ENCODE data around the gene MOXD1. TPM values are rescaled to one million over a fixed set of nuclear protein-coding genes. Genes with fewer than 3 reads are reported as not detected.
A peak's percentile ranks its signal among the peaks of the same experiment; 100 is the strongest.

Gene MOXD1
- total RNA-seq (10 to 100 TPM in 8 of 9 donors, 1 to 10 TPM in 1; 4.8 to 66.3 (median 43.4) TPM), polyA plus RNA-seq (10 to 100 TPM; 15.3 to 45.0 (median 17.7) TPM)
- long read RNA-seq, donor 1 = 0 reads
- long read RNA-seq, donor 2 = 0 reads
- long read RNA-seq, donor 3 = 0 reads
- long read RNA-seq, donor 4, transcript MOXD1-202 (12 exons, 3,059 nt) = major isoform, 8 of 10 reads
- long read RNA-seq, donor 4, partial matches to known transcripts = 1 of 10 reads
- long read RNA-seq, donor 4, other reads (novel, unspliced or antisense) = 1 of 10 reads
- long read RNA-seq, donor 5, transcript MOXD1-202 (12 exons, 3,059 nt) = major isoform, 116 of 130 reads
- long read RNA-seq, donor 5, partial matches to known transcripts = 6 of 130 reads
- long read RNA-seq, donor 5, other reads (novel, unspliced or antisense) = 5 of 130 reads
- long read RNA-seq, donor 6, transcript MOXD1-202 (12 exons, 3,059 nt) = major isoform, 6 of 6 reads
- long read RNA-seq, donor 6, partial matches to known transcripts = 0 of 6 reads
- long read RNA-seq, donor 6, other reads (novel, unspliced or antisense) = 0 of 6 reads
- long read RNA-seq, donor 7 = 0 reads
- long read RNA-seq, donor 8, partial matches to known transcripts = 0 of 2 reads
- long read RNA-seq, donor 8, other reads (novel, unspliced or antisense) = 0 of 2 reads
- long read RNA-seq, donor 9, partial matches to known transcripts = 0 of 1 reads
- long read RNA-seq, donor 9, other reads (novel, unspliced or antisense) = 0 of 1 reads
- long read RNA-seq, donor 10, partial matches to known transcripts = 0 of 3 reads
- long read RNA-seq, donor 10, other reads (novel, unspliced or antisense) = 0 of 3 reads

DNA sequence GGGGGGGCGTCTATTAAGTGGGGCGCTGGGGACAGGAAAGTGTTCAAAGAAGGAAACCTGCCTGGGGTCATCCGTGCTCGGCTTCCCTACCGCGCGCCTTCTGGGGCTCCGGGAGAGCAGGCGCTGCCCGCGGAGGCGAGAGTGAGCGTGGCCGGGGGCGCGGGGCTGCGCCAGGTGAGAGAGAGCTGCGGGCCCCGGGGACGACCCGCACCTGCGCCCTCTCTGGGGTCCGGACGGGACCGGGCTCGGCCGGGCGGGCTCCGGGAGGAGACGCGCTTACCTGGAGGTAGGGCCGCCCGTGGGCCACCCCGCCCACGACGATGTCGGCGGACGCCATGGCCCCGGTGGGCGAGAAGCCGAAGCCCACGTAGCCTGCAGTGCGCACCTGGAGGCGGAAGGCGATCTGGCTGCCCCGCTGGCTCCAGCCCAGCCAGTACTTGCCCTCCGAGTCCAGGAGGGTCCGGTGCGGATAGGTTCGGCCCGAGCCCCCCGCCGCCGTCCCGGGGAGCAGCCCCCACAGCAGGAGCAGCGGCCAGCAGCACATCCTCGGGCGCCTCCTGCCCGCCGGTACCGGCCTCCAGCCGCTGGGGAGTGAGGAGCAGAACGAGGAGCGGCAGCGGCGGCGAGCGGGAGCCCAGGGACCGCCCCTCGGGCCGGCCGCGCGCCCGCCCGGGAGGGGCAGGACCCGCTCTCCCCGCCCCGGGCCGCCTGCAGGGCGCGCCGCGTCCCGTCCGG, at the start of gene MOXD1:
Gene MOXD1 (minus strand): TSS at position 593 of the 735 bp plus-strand sequence. CDS start 49 bp downstream, at position 544.
- whole genome bisulfite sequencing, 4 donors = 0 to 1% (median 1%) methylated on average over 7 to 87 of the region's 87 CpGs; no CpG with 5 or more reads in 1 of the 4 donors
- peak within 1 kb of the TSS in 2 of 4 donors; percentile 66 to 70 for H3K4me3 ChIP-seq
- peak in 1 of 2 donors; percentile 37 for TF ChIP-seq POLR2A (IDR thresholded peaks at IDR 0.05)
- TF ChIP-seq CTCF (IDR thresholded peaks at IDR 0.05) = peak in 3 of 6 experiments; percentile 13 to 42 (median 18)
- intact Hi-C loops (cut with DNase I) = no loop called here
- no peaks in the 10 kb centered on the region for H3K9me3 ChIP-seq (replicated peaks in 1 of 3)
- H3K27me3 ChIP-seq = no peaks in the 10 kb centered on the region
- H3K4me1 ChIP-seq (replicated peaks in 1 of 2) = peaks cover 0 to 4% of the 10 kb centered on the region in 2 donors
- H3K27ac ChIP-seq = peak within 1 kb of the TSS in 3 of 5 donors; percentile 45 to 69 (median 54)
- H3K36me3 ChIP-seq (replicated peaks in 1 of 2) = no peaks in the 10 kb centered on the region
- peak; percentile 50 to 69 (median 61) for DNase-seq

GRCh38 chr6:132446855-132447241, 45.6 kb upstream of the MOXD1 start:
- 84 to 97% (median 93%) methylated on average over 5 of the region's 5 CpGs for WGBS, 4 donors
- TF ChIP-seq POLR2A (IDR thresholded peaks at IDR 0.05) = no peak
- TF ChIP-seq CTCF (IDR thresholded peaks at IDR 0.05) = no peak
- intact Hi-C loops (cut with DNase I) = no loop called here
- no peaks in the 10 kb centered on the region for H3K27me3 ChIP-seq
- DNase-seq = no peak
- no peaks in the 10 kb centered on the region for H3K4me1 ChIP-seq (replicated peaks in 1 of 2)
- no peak overlapping the region for H3K27ac ChIP-seq
- no peaks in the 10 kb centered on the region for H3K9me3 ChIP-seq (replicated peaks in 1 of 3)
- no peak overlapping the region for H3K4me3 ChIP-seq
- H3K36me3 ChIP-seq (replicated peaks in 1 of 2) = no peaks in the 10 kb centered on the region

GRCh38 chr6:132446141-132446854, 45.0 kb upstream of the MOXD1 start:
- H3K9me3 ChIP-seq (replicated peaks in 1 of 3) = no peaks in the 10 kb centered on the region
- H3K4me3 ChIP-seq = no peak overlapping the region
- H3K27me3 ChIP-seq = no peaks in the 10 kb centered on the region
- 90 to 93% (median 91%) methylated on average over 4 of the region's 4 CpGs for WGBS, 4 donors
- TF ChIP-seq CTCF (IDR thresholded peaks at IDR 0.05) (no peak), POLR2A (IDR thresholded peaks at IDR 0.05) (no peak)
- intact Hi-C loops (cut with DNase I) = no loop called here
- no peak for DNase-seq
- H3K27ac ChIP-seq = no peak overlapping the region
- H3K36me3 ChIP-seq (replicated peaks in 1 of 2) = no peaks in the 10 kb centered on the region
- H3K4me1 ChIP-seq (replicated peaks in 1 of 2) = no peaks in the 10 kb centered on the region
